22Rv1 (cell line): ENCODE results near the gene KIF17.

ENCODE experiments used
- CTCF ChIP-seq: fragments of 450-650 bp; IDR thresholded peaks from 2 replicates; pipeline ENCODE4 v1.5.1; 2017; ENCODE audit warnings: mild to moderate bottlenecking
- ZFX ChIP-seq: fragments of 450-650 bp; IDR thresholded peaks from 2 replicates; pipeline ENCODE4 v1.6.1; 2017; ENCODE audit warnings: antibody characterized with exemption, borderline replicate concordance

GRCh38 chr1:20665726-20666125, 52.1 kb downstream of the KIF17 start:
- TF ChIP-seq CTCF (no peak), ZFX (no peak)
